SK-N-SH treated with all-trans-retinoic acid at 6 μM for 48 hours (cell line): Measurements from ENCODE around the gene RPP25L.

Experiments
- ARNTL ChIP-seq: fragments of 450-650 bp; formaldehyde crosslinking; IDR thresholded peaks from 2 replicates; pipeline ENCODE4 v1.5.0; 2020; ENCODE audit warnings: low read depth, mild to moderate bottlenecking, moderate library complexity, borderline replicate concordance
- OSR1 ChIP-seq: fragments of 250-450 bp; sonication (Bioruptor Pico); IDR thresholded peaks from 2 replicates; pipeline ENCODE4 v1.8.0; 2022; ENCODE audit warnings: moderate library complexity, mild to moderate bottlenecking, inconsistent platforms
- PPARA ChIP-seq: fragments of 250-450 bp; sonication (Bioruptor Pico); IDR thresholded peaks from 2 replicates; pipeline ENCODE4 v1.5.0; 2020; ENCODE audit warnings: mild to moderate bottlenecking, borderline replicate concordance
- RARB ChIP-seq: fragments of 250-450 bp; sonication (Bioruptor Pico); IDR thresholded peaks from 2 replicates; pipeline ENCODE4 v1.8.0; 2021; ENCODE audit warnings: mild to moderate bottlenecking, moderate library complexity
- SNAI2 ChIP-seq: fragments of 250-450 bp; sonication (Bioruptor Pico); IDR thresholded peaks from 2 replicates; pipeline ENCODE4 v1.5.0; 2020; ENCODE audit warnings: mild to moderate bottlenecking, moderate library complexity
- TCF4 ChIP-seq: fragments of 250-450 bp; sonication (Bioruptor Pico); IDR thresholded peaks from 2 replicates; pipeline ENCODE4 v1.8.0; 2021; ENCODE audit warnings: mild to moderate bottlenecking, moderate library complexity, borderline replicate concordance
- TOX ChIP-seq: fragments of 250-450 bp; sonication (Bioruptor Pico); IDR thresholded peaks from 2 replicates; pipeline ENCODE4 v1.8.0; 2021; ENCODE audit warnings: mild to moderate bottlenecking, moderate library complexity, borderline replicate concordance
- TF ChIP-seq, protein P1 (sequence below): fragments of 250-450 bp; sonication (Bioruptor Pico); IDR thresholded peaks from 2 replicates; pipeline ENCODE4 v1.8.0; 2021; ENCODE audit warnings: low read depth, mild to moderate bottlenecking, moderate library complexity, borderline replicate concordance

DNA sequence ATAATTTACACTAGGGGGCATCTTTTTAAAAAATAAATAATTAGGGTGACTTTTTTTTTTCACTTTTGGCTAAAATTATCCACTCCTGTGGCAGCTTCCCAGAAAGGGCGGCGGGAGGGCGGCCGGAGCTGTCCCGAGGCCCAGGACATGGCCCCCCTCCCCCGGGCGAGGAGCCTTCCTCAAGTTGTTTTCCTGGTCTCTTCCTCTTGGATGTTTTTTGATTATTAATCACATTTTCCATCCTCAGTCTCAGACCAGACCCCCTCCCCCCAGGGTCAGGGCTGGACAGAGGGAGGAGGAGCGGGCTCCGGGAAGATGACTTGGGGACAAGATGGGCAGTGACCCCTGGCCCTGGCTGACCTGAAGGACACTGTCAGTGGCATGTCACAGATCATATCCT, 17.7 kb downstream of the RPP25L start:
- TF ChIP-seq TOX (CRISPR knock-in tag) = no peak
- TF ChIP-seq, protein P1, sequence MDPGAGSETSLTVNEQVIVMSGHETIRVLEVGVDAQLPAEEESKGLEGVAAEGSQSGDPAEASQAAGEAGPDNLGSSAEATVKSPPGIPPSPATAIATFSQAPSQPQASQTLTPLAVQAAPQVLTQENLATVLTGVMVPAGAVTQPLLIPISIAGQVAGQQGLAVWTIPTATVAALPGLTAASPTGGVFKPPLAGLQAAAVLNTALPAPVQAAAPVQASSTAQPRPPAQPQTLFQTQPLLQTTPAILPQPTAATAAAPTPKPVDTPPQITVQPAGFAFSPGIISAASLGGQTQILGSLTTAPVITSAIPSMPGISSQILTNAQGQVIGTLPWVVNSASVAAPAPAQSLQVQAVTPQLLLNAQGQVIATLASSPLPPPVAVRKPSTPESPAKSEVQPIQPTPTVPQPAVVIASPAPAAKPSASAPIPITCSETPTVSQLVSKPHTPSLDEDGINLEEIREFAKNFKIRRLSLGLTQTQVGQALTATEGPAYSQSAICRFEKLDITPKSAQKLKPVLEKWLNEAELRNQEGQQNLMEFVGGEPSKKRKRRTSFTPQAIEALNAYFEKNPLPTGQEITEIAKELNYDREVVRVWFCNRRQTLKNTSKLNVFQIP (CRISPR knock-in tag) = no peak
- TF ChIP-seq SNAI2 = no peak
- TF ChIP-seq RARB (CRISPR knock-in tag) = no peak
- no peak for TF ChIP-seq TCF4 (CRISPR knock-in tag)
- TF ChIP-seq PPARA (CRISPR knock-in tag) = no peak
- TF ChIP-seq OSR1 (CRISPR knock-in tag) = no peak
- no peak for TF ChIP-seq ARNTL
